CD8-positive, alpha-beta memory T cell (primary cell): ENCODE measurements around the gene BEGAIN. TPM values are rescaled to one million over a fixed set of nuclear protein-coding genes. Genes with fewer than 3 reads are reported as not detected.

Experiments used
- CTCF ChIA-PET: fragments of 350-600 bp; sonication (Branson Sonifier 250); formaldehyde crosslinking; loops from one replicate; lab custom pipeline; 2021; ENCODE audit warnings: antibody characterized with exemption; lab: Charles Lee
- POLR2A ChIA-PET: fragments of 350-600 bp; sonication (Branson Sonifier 250); formaldehyde crosslinking; loops from one replicate; lab custom pipeline; 2021; ENCODE audit warnings: antibody characterized with exemption; lab: Charles Lee
- DNase-seq, 5 donors: peaks; one replicate each; pipeline versions ENCODE4 v3.0.0 to v3.0.0-alpha.2; 2020 to 2022; ENCODE audit warnings: mixed read lengths in 1 of 5
- H3K27ac ChIP-seq: one replicate; pipeline ENCODE4 v1.7.0; 2013; ENCODE audit warnings: low read depth, mild to moderate bottlenecking, low read length, moderate library complexity
- H3K27me3 ChIP-seq: 2 replicates; pipeline ENCODE4 v1.7.0; 2013; ENCODE audit warnings: low read length, mild to moderate bottlenecking; ENCODE audit not compliant: insufficient read depth, poor library complexity, severe bottlenecking
- H3K36me3 ChIP-seq: 2 replicates; pipeline ENCODE4 v1.7.0; 2013; ENCODE audit warnings: mild to moderate bottlenecking, low read length, moderate library complexity; ENCODE audit not compliant: insufficient read depth
- H3K4me1 ChIP-seq: 2 replicates; pipeline ENCODE4 v1.7.0; 2013; ENCODE audit warnings: mild to moderate bottlenecking, low read length, moderate library complexity; ENCODE audit not compliant: insufficient read depth
- H3K4me3 ChIP-seq: 2 replicates; pipeline ENCODE4 v1.7.0; 2013; ENCODE audit warnings: mild to moderate bottlenecking, low read length
- H3K9me3 ChIP-seq: 2 replicates; pipeline ENCODE4 v1.7.0; 2013; ENCODE audit warnings: mild to moderate bottlenecking, low read length
- H3K27ac Mint-ChIP-seq, 8 donors: one replicate each; pipeline ENCODE4 v1.8.0; 2020 to 2021; ENCODE audit warnings: mixed read lengths in 8 of 8, mild to moderate bottlenecking in 6 of 8, inconsistent platforms in 3 of 8, moderate library complexity in 3 of 8
- H3K27me3 Mint-ChIP-seq, 2 donors: one replicate each; pipeline ENCODE4 v1.8.0; 2020 to 2021; ENCODE audit warnings: mixed read lengths in 2 of 2, mild to moderate bottlenecking in 1 of 2, moderate library complexity in 1 of 2
- H3K36me3 Mint-ChIP-seq, 3 donors: one replicate each; pipeline ENCODE4 v1.8.0; 2020 to 2021; ENCODE audit warnings: mixed read lengths in 3 of 3, inconsistent platforms in 1 of 3, mild to moderate bottlenecking in 1 of 3
- H3K4me1 Mint-ChIP-seq, 3 donors: one replicate each; pipeline ENCODE4 v1.8.0; 2020 to 2021; ENCODE audit warnings: mixed read lengths in 3 of 3, inconsistent platforms in 1 of 3, mild to moderate bottlenecking in 1 of 3
- H3K4me3 Mint-ChIP-seq, 7 donors: one replicate each; pipeline ENCODE4 v1.8.0; 2020 to 2021; ENCODE audit warnings: mixed read lengths in 7 of 7, mild to moderate bottlenecking in 6 of 7, moderate library complexity in 4 of 7, inconsistent platforms in 2 of 7
- H3K9me3 Mint-ChIP-seq, 5 donors: one replicate each; pipeline ENCODE4 v1.8.0; 2020 to 2022; ENCODE audit warnings: mixed read lengths in 5 of 5, mild to moderate bottlenecking in 3 of 5, moderate library complexity in 2 of 5, inconsistent platforms in 1 of 5
- polyA plus RNA-seq: library from polyadenylated mRNA; unstranded; fragments of 300-500 nt; fragmentation: Illumina TruSeq; gene quantifications from one replicate; pipeline ENCODE4 v1.2.3, GENCODE V29; 2021
- total RNA-seq, 2 experiments: library from RNA; stranded (reverse); gene quantifications; one replicate each; pipeline ENCODE4 v1.2.3, GENCODE V29; 2021

BEGAIN gene
- total and polyA plus RNA-seq, 3 experiments from 2014 or later: 0.26 to 2.4 (median 2.4) TPM

GRCh38 chr14:100592972-100593371 lies 5.8 kb upstream of the BEGAIN start:
- Mint-ChIP-seq H3K27me3 (peaks cover 17 to 64% of the 10 kb centered on the region in 2 donors), H3K36me3 (no peaks in the 10 kb centered on the region), H3K9me3 (no peaks in the 10 kb centered on the region), H3K27ac (no peak overlapping the region), H3K4me3 (no peak overlapping the region), H3K4me1 (peaks cover 0 to 2% (median under 1%) of the 10 kb centered on the region in 3 donors)
- Histone ChIP-seq H3K4me1 (no peaks in the 10 kb centered on the region), H3K9me3 (no peaks in the 10 kb centered on the region), H3K27me3 (peaks cover 2% of the 10 kb centered on the region), H3K36me3 (no peaks in the 10 kb centered on the region), H3K27ac (no peak overlapping the region), H3K4me3 (no peak overlapping the region)
- peak in 1 of 5 donors; percentile 10 for DNase-seq
- POLR2A ChIA-PET: no interaction called here
- CTCF ChIA-PET: no interaction called here

- ChIA-PET POLR2A (no interaction called here), CTCF (no interaction called here)
- Histone ChIP-seq H3K36me3 (no peaks in the 10 kb centered on the region), H3K4me3 (no peak overlapping the region), H3K4me1 (no peaks in the 10 kb centered on the region), H3K27me3 (peaks cover 4% of the 10 kb centered on the region), H3K9me3 (no peaks in the 10 kb centered on the region), H3K27ac (no peak overlapping the region)
- Mint-ChIP-seq H3K4me1 (peaks cover 0 to 7% (median 2%) of the 10 kb centered on the region in 3 donors), H3K9me3 (no peaks in the 10 kb centered on the region), H3K27ac (no peak overlapping the region), H3K36me3 (no peaks in the 10 kb centered on the region), H3K4me3 (no peak overlapping the region), H3K27me3 (peaks cover 21 to 61% of the 10 kb centered on the region in 2 donors)
- peak in 1 of 5 donors; percentile 40 for DNase-seq
These were observed 5.3 kb upstream of the BEGAIN start for GRCh38 chr14:100592461-100592891.

- H3K36me3 Mint-ChIP-seq: no peaks in the 10 kb centered on the region
- no peaks in the 10 kb centered on the region for H3K9me3 Mint-ChIP-seq
- H3K4me3 ChIP-seq: no peak overlapping the region
- peaks cover 21 to 56% of the 10 kb centered on the region in 2 donors for H3K27me3 Mint-ChIP-seq
- no peaks in the 10 kb centered on the region for H3K4me1 ChIP-seq
- H3K27ac ChIP-seq: no peak overlapping the region
- H3K36me3 ChIP-seq: no peaks in the 10 kb centered on the region
- H3K4me3 Mint-ChIP-seq: no peak overlapping the region
- CTCF ChIA-PET: no interaction called here
- no peaks in the 10 kb centered on the region for H3K9me3 ChIP-seq
- H3K27me3 ChIP-seq: peaks cover 4% of the 10 kb centered on the region
- no peak overlapping the region for H3K27ac Mint-ChIP-seq
- no peak for DNase-seq
- POLR2A ChIA-PET: no interaction called here
- peaks cover 0 to 7% (median 2%) of the 10 kb centered on the region in 3 donors for H3K4me1 Mint-ChIP-seq
These were observed 4.5 kb upstream of the BEGAIN start for GRCh38 chr14:100591453-100592371.

- H3K9me3 Mint-ChIP-seq: no peaks in the 10 kb centered on the region
- Histone ChIP-seq H3K27ac (no peak overlapping the region), H3K9me3 (no peaks in the 10 kb centered on the region), H3K36me3 (no peaks in the 10 kb centered on the region), H3K4me1 (no peaks in the 10 kb centered on the region), H3K4me3 (no peak overlapping the region), H3K27me3 (peaks cover 4% of the 10 kb centered on the region)
- peaks cover 0 to 7% (median 3%) of the 10 kb centered on the region in 3 donors for H3K4me1 Mint-ChIP-seq
- POLR2A ChIA-PET: no interaction called here
- no peak overlapping the region for H3K4me3 Mint-ChIP-seq
- no peaks in the 10 kb centered on the region for H3K36me3 Mint-ChIP-seq
- peak overlapping the region in 1 of 8 donors; percentile 22 for H3K27ac Mint-ChIP-seq
- H3K27me3 Mint-ChIP-seq: peaks cover 21 to 51% of the 10 kb centered on the region in 2 donors
- DNase-seq: peak in 1 of 5 donors; percentile 37
- CTCF ChIA-PET: no interaction called here
These were observed 3.7 kb upstream of the BEGAIN start for GRCh38 chr14:100590726-100591452.

GRCh38 chr14:100589760-100590469 lies 2.7 kb upstream of the BEGAIN start:
- Histone ChIP-seq H3K36me3 (no peaks in the 10 kb centered on the region), H3K4me3 (no peak overlapping the region), H3K9me3 (no peaks in the 10 kb centered on the region), H3K27me3 (peaks cover 4% of the 10 kb centered on the region), H3K4me1 (no peaks in the 10 kb centered on the region), H3K27ac (no peak overlapping the region)
- Mint-ChIP-seq H3K36me3 (no peaks in the 10 kb centered on the region), H3K27me3 (peaks cover 20 to 45% of the 10 kb centered on the region in 2 donors), H3K27ac (peak overlapping the region in 2 of 8 donors; percentile 22 to 74), H3K9me3 (no peaks in the 10 kb centered on the region), H3K4me1 (peaks cover 0 to 7% (median 3%) of the 10 kb centered on the region in 3 donors), H3K4me3 (peak overlapping the region in 1 of 7 donors; percentile 38)
- ChIA-PET POLR2A (no interaction called here), CTCF (no interaction called here)
- no peak for DNase-seq

- ChIA-PET CTCF (no interaction called here), POLR2A (no interaction called here)
- Histone ChIP-seq H3K4me3 (no peak overlapping the region), H3K36me3 (no peaks in the 10 kb centered on the region), H3K4me1 (no peaks in the 10 kb centered on the region), H3K9me3 (no peaks in the 10 kb centered on the region), H3K27ac (no peak overlapping the region), H3K27me3 (peaks cover 4% of the 10 kb centered on the region)
- no peak for DNase-seq
- H3K4me3 Mint-ChIP-seq: no peak overlapping the region
- peaks cover 0 to 7% (median 6%) of the 10 kb centered on the region in 3 donors for H3K4me1 Mint-ChIP-seq
- H3K27me3 Mint-ChIP-seq: peaks cover 20 to 43% of the 10 kb centered on the region in 2 donors
- H3K27ac Mint-ChIP-seq: no peak overlapping the region
- H3K36me3 Mint-ChIP-seq: no peaks in the 10 kb centered on the region
- no peaks in the 10 kb centered on the region for H3K9me3 Mint-ChIP-seq
These were observed 2.0 kb upstream of the BEGAIN start for GRCh38 chr14:100589071-100589759.

- ChIA-PET CTCF (no interaction called here), POLR2A (no interaction called here)
- DNase-seq: no peak
- Histone ChIP-seq H3K27ac (no peak overlapping the region), H3K9me3 (no peaks in the 10 kb centered on the region), H3K4me3 (no peak overlapping the region), H3K36me3 (no peaks in the 10 kb centered on the region), H3K4me1 (no peaks in the 10 kb centered on the region), H3K27me3 (peaks cover 4% of the 10 kb centered on the region)
- Mint-ChIP-seq H3K27ac (no peak overlapping the region), H3K36me3 (no peaks in the 10 kb centered on the region), H3K9me3 (no peaks in the 10 kb centered on the region), H3K4me3 (peak overlapping the region in 5 of 7 donors; percentile 15 to 67 (median 29)), H3K4me1 (peaks cover 0 to 7% (median 6%) of the 10 kb centered on the region in 3 donors), H3K27me3 (peaks cover 20 to 39% of the 10 kb centered on the region in 2 donors)
These were observed 1.5 kb upstream of the BEGAIN start for GRCh38 chr14:100588671-100589070.
